ENCODE measurements around the gene FARP1. TPM values are rescaled to one million over a fixed set of nuclear protein-coding genes. Genes with fewer than 3 reads are reported as not detected.

FARP1 gene
- total RNA-seq, 2 experiments from 2014 or later: 0.29 to 0.34 TPM

DNA sequence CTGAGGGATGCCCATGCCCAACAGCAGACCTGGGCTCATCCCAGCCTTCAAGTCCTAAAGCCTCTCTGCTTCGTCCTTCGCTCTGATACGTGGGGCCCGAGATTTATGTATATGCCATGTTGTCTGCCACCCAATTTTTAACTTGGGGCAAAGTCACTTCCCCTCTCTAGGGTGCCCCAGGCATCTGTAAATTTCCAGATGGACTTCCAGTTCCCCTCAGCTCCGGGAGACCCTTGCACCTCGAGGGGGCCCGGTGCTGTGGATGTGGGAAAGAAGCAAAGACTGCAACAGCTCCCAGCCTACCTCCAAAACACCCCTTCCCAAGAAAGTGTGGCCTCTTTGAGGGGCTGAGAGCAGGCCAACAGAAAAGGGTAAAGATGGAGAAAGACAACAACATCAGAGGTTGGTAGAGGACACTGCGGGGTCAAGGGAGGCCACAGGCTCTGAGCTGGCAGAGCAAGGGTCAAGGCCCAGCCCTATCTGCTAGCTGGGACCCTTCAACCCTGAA lies 336.7 kb downstream of the FARP1 start:
- POLR2A ChIA-PET: no interaction called here
- CTCF ChIA-PET: no interaction called here

GRCh38 chr13:98480915-98481877 lies 338.3 kb downstream of the FARP1 start:
- ChIA-PET CTCF (interaction anchor here (1.0 to 1.5 kb wide), 4 partner anchors 14 to 172 kb away, joined by 3 read pairs; no protein-coding TSS in a partner anchor), POLR2A (interaction anchor here (0.6 to 0.9 kb wide), 3 partner anchors 28 to 95 kb away, joined by 3 read pairs; no protein-coding TSS in a partner anchor)

- ChIA-PET POLR2A (interaction anchor here (0.6 to 0.7 kb wide), 2 partner anchors 8 to 179 kb away, joined by 3 to 6 read pairs; no protein-coding TSS in a partner anchor), CTCF (interaction anchor here (1.0 to 1.5 kb wide), 5 partner anchors 15 to 170 kb away, joined by 3 to 4 read pairs (median 3); no protein-coding TSS in a partner anchor)
Observed at GRCh38 chr13:98482476-98483444, 339.9 kb downstream of the FARP1 start.

DNA sequence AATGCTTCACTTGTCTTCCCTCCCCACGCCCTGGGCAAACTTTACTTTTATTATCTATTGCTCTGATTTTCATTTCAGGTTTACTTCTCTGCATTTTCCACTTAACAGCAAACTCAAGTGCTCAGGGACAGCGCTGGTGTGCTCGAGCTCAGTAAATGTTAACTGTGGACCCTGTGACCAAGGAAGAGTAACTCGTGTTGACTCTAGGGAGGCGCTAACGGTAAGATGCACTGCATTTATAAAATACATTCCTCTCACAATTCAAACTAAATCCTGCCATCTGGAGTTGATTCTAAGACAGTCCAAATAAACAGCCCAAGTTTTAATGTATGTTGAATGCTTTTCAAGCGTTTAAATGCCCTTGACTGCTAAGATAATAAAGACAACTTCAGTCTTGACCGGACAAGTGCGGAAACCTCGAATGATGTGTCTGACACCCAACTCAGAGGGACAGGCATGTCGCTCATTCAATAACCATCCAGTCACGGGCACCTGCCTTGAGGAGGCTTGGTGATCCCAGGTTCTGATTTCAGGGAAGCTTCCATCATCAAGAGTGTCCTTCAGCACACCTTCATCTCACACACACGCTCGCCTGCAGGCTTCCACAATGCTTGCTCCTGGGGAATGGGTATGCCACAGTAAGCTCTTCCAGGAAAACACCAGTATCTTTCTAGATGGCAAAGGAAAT lies 340.9 kb downstream of the FARP1 start:
- ChIA-PET POLR2A (no interaction called here), CTCF (interaction anchor here (1.2 to 1.7 kb wide), 3 partner anchors 8 to 39 kb away, joined by 5 to 8 read pairs (median 5); no protein-coding TSS in a partner anchor)

GRCh38 chr13:98484289-98485219 lies 341.7 kb downstream of the FARP1 start:
- POLR2A ChIA-PET: interaction anchor here (0.8 kb wide), 1 partner anchor 8 kb away, joined by 4 read pairs; no protein-coding TSS in a partner anchor

DNA sequence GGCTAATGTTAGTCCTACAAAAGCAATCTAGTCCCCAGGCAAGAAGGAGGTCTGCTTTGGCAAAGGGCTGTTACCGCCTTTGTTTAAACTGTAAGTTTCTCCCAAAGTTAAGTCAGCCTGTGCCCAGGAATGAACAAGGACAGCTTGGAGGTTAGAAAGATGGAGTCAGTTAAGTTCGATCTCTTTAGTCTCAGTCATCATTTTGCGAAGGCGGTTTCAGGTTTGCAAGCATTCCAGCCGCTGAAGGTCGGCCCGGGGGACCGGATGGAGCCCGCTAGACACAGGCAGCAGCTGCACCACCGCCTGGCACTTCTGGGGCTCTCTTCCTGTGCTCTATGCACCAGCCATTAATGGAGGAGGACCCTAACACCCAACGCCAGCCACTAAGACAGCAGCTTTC lies 342.7 kb downstream of the FARP1 start:
- ChIA-PET POLR2A (interaction anchor here (0.8 kb wide), 1 partner anchor 9 kb away, joined by 4 read pairs; no protein-coding TSS in a partner anchor), CTCF (interaction anchor here (1.6 to 1.7 kb wide), 2 partner anchors 41 to 80 kb away, joined by 4 to 5 read pairs; no protein-coding TSS in a partner anchor)

More at GRCh38 chr13:98484289-98485219, 341.7 kb downstream of the FARP1 start:
- CTCF ChIA-PET: interaction anchor here (1.2 to 1.7 kb wide), 4 partner anchors 9 to 81 kb away, joined by 4 to 8 read pairs (median 5); no protein-coding TSS in a partner anchor

DNA sequence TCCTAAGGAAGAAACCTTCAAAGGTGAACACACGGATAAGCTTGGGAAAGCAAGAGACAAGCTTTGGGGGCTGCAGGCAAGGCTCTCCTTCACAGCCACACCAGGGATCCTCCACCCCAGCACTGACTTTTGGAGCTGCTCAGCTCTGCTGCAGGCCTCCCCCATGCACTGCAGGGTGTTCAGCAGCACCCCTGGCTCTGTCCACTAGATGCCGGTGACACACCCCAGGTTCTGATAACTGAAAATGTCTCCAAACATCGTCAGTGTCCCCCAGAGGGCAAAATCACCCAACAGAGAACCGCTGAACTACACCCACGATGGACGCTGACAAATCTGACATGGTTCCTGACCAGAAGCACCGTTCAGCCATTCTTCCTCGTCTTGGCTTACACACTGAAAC lies 343.5 kb downstream of the FARP1 start:
- POLR2A ChIA-PET: interaction anchor here (0.5 kb wide), 1 partner anchor 84 kb away, joined by 5 read pairs; no protein-coding TSS in a partner anchor
- CTCF ChIA-PET: no interaction called here

DNA sequence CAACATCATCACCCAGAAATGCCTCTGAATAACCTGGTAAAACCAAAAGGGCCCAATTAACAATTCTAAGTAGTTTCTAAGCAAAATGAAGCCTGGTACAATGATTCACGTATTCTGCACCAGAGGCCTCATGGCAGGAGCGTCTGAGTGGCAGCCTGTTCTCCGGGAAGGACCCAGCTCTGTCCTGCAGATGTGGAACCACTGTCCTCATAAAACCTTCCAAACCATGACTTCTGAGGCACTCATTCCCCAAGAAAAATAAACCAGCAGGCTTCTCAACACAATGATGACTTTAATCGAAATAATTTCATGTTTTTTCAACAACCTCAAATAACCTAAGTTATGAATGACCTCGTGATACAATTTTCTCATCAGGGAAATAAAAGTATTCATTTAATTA lies 344.1 kb downstream of the FARP1 start:
- ChIA-PET CTCF (no interaction called here), POLR2A (no interaction called here)

GRCh38 chr13:98487522-98487921 lies 344.6 kb downstream of the FARP1 start:
- POLR2A ChIA-PET: no interaction called here
- CTCF ChIA-PET: no interaction called here

GRCh38 chr13:98488736-98489135 lies 345.8 kb downstream of the FARP1 start:
- POLR2A ChIA-PET: no interaction called here
- CTCF ChIA-PET: no interaction called here

DNA sequence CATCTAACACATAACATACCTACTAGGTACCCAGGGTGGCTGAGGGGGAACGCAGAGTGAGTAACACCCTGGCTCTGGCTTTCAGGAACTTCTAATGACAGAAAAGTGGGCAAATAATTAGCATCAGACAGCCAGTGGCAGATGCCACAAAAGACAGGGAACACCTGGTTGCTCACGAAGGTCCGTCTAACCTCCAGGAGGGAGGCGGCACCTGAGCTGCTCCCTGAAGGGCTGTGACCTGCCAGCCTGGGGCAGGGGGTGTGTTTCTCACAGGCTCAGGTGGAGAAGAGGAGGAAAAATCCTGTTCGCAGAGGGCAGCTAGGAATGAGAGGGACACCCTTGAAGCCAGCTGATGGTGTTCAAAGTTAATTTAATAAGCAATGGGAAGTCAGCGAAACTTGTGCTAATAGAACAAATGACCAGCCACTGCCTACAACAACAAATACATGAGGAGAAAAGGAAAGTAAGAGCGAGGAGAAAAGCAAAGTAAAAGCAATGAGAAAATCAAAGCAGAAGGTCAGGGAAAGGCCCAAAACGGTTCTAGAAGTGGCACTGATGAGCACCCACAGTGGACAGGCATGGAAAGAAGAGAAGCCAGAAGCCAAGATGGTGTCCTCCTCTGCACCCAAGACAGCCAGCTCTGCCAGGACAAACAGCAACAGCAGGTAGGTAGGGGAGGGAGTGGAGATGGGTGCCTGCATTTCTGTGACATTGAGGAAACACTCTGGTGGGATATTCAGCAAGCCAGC lies 346.7 kb downstream of the FARP1 start:
- ChIA-PET POLR2A (no interaction called here), CTCF (no interaction called here)

DNA sequence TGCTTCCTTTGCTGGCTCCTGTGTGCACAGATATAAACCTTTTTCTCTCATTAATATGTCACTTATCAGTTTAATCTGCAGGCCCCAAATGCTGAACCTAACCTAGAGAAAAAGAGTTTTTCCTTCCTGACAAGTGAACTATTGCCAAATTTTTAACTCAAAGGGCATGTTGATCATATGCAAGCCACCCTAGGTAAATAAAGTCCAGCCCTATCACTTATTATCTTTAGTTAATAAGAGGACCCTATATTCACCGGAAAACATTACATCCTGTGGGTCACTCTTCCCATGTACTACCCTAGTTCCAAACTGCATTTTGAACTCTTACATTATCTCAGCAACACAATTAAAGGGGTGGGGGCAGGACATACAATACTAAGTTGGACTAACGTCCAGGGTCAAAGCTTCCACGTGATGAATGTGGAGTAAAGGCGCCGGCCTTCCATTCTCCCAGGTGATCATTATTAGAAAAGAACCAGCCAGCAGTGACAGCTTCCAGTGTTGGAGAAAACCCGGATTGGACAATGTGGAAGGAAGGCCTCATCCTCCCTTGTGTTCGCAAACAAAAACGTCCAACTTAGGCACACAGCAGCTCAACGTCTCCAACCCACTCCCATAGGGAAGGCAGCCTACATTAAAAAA lies 347.4 kb downstream of the FARP1 start:
- CTCF ChIA-PET: no interaction called here
- POLR2A ChIA-PET: interaction anchor here (1.1 kb wide), 1 partner anchor 8 kb away, joined by 3 read pairs; no protein-coding TSS in a partner anchor

GRCh38 chr13:98490866-98491265 lies 348.0 kb downstream of the FARP1 start:
- CTCF ChIA-PET: interaction anchor here (0.7 kb wide), 1 partner anchor 14 kb away, joined by 3 read pairs; no protein-coding TSS in a partner anchor
- POLR2A ChIA-PET: interaction anchor here (1.1 kb wide), 1 partner anchor 9 kb away, joined by 3 read pairs; no protein-coding TSS in a partner anchor

DNA sequence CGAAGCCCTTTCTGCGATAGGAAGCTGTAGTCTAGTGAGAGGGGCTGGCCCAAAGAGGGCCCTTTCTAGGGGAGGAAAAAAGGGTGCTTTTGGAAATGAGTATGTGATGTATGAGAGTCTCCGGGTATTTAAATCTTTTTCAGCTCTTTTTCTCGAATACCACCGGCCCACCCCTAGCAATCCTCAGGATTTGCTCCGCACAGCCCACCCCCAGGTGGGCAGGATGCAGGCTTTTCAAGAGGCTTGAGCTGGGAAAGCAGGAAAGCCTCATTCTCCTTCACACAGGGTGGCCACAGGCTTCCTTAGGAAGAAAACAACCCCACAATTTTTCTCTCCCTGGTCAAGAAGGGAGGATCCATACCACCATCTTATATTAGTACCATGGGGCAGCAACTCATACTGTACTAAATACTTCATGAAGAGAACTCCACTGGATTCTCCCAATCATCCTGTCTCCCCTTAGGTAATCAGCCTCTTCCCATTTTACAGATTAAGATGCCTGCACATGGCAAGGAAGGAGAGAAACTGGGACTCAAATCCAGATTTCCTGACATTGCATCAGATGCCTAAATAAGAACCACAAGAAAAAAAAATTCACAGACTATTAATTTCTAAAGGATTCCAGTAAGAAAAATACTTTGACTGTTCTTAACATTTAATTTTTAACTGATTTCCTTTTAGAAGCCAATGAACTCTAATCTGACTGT lies 349.6 kb downstream of the FARP1 start:
- CTCF ChIA-PET: interaction anchor here (0.7 kb wide), 1 partner anchor 550 kb away, joined by 3 read pairs; no protein-coding TSS in a partner anchor

GRCh38 chr13:98493042-98493712 lies 350.3 kb downstream of the FARP1 start:
- POLR2A ChIA-PET: no interaction called here
- CTCF ChIA-PET: no interaction called here

More for the DNA sequence above, 349.6 kb downstream of the FARP1 start:
- POLR2A ChIA-PET: no interaction called here
